Measurements from ENCODE around the gene GOLT1A. TPM values are rescaled to one million over a fixed set of nuclear protein-coding genes. Genes with fewer than 3 reads are reported as not detected.

GOLT1A gene
- total RNA-seq, 1 donor from 2014 or later, result 0.50 TPM

GRCh38 chr1:204150702-204151551 lies 62.9 kb downstream of the GOLT1A start:
- Mint-ChIP-seq H3K36me3 (ENCODE audit: low read depth, unreplicated experiment) (no peaks in the 10 kb centered on the region), H3K4me1 (ENCODE audit: low read depth, unreplicated experiment) (no peaks in the 10 kb centered on the region), H3K4me3 (ENCODE audit: unreplicated experiment) (peak overlapping the region; percentile 45), H3K27me3 (ENCODE audit: low read depth, unreplicated experiment) (peaks cover 27% of the 10 kb centered on the region), H3K27ac (ENCODE audit: unreplicated experiment) (no peak overlapping the region), H3K9me3 (ENCODE audit: unreplicated experiment) (no peaks in the 10 kb centered on the region)
- TF ChIP-seq EZH2 (IDR thresholded peaks at IDR 0.05; ENCODE audit: insufficient read depth, low read length), result peak; percentile 3
- TF ChIP-seq, protein P1, sequence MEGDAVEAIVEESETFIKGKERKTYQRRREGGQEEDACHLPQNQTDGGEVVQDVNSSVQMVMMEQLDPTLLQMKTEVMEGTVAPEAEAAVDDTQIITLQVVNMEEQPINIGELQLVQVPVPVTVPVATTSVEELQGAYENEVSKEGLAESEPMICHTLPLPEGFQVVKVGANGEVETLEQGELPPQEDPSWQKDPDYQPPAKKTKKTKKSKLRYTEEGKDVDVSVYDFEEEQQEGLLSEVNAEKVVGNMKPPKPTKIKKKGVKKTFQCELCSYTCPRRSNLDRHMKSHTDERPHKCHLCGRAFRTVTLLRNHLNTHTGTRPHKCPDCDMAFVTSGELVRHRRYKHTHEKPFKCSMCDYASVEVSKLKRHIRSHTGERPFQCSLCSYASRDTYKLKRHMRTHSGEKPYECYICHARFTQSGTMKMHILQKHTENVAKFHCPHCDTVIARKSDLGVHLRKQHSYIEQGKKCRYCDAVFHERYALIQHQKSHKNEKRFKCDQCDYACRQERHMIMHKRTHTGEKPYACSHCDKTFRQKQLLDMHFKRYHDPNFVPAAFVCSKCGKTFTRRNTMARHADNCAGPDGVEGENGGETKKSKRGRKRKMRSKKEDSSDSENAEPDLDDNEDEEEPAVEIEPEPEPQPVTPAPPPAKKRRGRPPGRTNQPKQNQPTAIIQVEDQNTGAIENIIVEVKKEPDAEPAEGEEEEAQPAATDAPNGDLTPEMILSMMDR (IDR thresholded peaks at IDR 0.05; ENCODE audit: insufficient read depth, low read depth, low read length), result no peak
- H3K36me3 ChIP-seq (ENCODE audit: insufficient read depth, low read length), result no peaks in the 10 kb centered on the region
- H3K4me2 ChIP-seq (ENCODE audit: low read length), result peak overlapping the region; percentile 89
- peaks cover 7% of the 10 kb centered on the region for H3K4me1 ChIP-seq (ENCODE audit: insufficient read depth, low read length)
- no peak overlapping the region for H3K27ac ChIP-seq (ENCODE audit: low read depth, low read length)
- H3K27me3 ChIP-seq (ENCODE audit: insufficient read depth, low read length), result no peaks in the 10 kb centered on the region
- H2AFZ ChIP-seq (ENCODE audit: low read depth, low read length), result peak overlapping the region; percentile 93
- DNase-seq (ENCODE audit: low read depth) (no peak), FAIRE-seq (no peak)
- no peaks in the 10 kb centered on the region for H3K9me3 ChIP-seq (ENCODE audit: insufficient read depth, low read depth, low read length)
- peak overlapping the region; percentile 70 for H3K4me3 ChIP-seq (ENCODE audit: insufficient read depth, low read depth, low read length)
- no peaks in the 10 kb centered on the region for H4K20me1 ChIP-seq (ENCODE audit: insufficient read depth, low read length)
- H3K79me2 ChIP-seq (ENCODE audit: insufficient read depth, low read length), result no peaks in the 10 kb centered on the region
- H3K9ac ChIP-seq (ENCODE audit: low read length), result peak overlapping the region; percentile 78

- Histone ChIP-seq H3K4me3 (ENCODE audit: insufficient read depth, low read depth, low read length) (no peak overlapping the region), H2AFZ (ENCODE audit: low read depth, low read length) (no peak overlapping the region), H4K20me1 (ENCODE audit: insufficient read depth, low read length) (no peaks in the 10 kb centered on the region), H3K4me1 (ENCODE audit: insufficient read depth, low read length) (peaks cover 7% of the 10 kb centered on the region), H3K9me3 (ENCODE audit: insufficient read depth, low read depth, low read length) (no peaks in the 10 kb centered on the region), H3K36me3 (ENCODE audit: insufficient read depth, low read length) (no peaks in the 10 kb centered on the region), H3K9ac (ENCODE audit: low read length) (no peak overlapping the region), H3K27me3 (ENCODE audit: insufficient read depth, low read length) (no peaks in the 10 kb centered on the region), H3K4me2 (ENCODE audit: low read length) (no peak overlapping the region), H3K79me2 (ENCODE audit: insufficient read depth, low read length) (no peaks in the 10 kb centered on the region), H3K27ac (ENCODE audit: low read depth, low read length) (no peak overlapping the region)
- Mint-ChIP-seq H3K27ac (ENCODE audit: unreplicated experiment) (no peak overlapping the region), H3K27me3 (ENCODE audit: low read depth, unreplicated experiment) (peaks cover 22% of the 10 kb centered on the region), H3K4me3 (ENCODE audit: unreplicated experiment) (peak overlapping the region; percentile 34), H3K36me3 (ENCODE audit: low read depth, unreplicated experiment) (peaks cover 5% of the 10 kb centered on the region), H3K9me3 (ENCODE audit: unreplicated experiment) (no peaks in the 10 kb centered on the region), H3K4me1 (ENCODE audit: low read depth, unreplicated experiment) (no peaks in the 10 kb centered on the region)
- DNase-seq (ENCODE audit: low read depth), result no peak
- TF ChIP-seq EZH2 (IDR thresholded peaks at IDR 0.05; ENCODE audit: insufficient read depth, low read length), result no peak
- TF ChIP-seq, protein P1 (IDR thresholded peaks at IDR 0.05; ENCODE audit: insufficient read depth, low read depth, low read length), result no peak
- no peak for FAIRE-seq
Observed at GRCh38 chr1:204149635-204150565, 63.9 kb downstream of the GOLT1A start.

All from astrocyte (in vitro differentiated cells and primary cell).